RKO (cell line): Measurements from ENCODE around the gene NGF.

Source experiments
- DNase-seq: peaks from one replicate; pipeline ENCODE4 v3.0.0-alpha.2; 2016; ENCODE audit warnings: low spot score

NGF gene

GRCh38 chr1:115308969-115309368, 29.1 kb downstream of the NGF start:
- DNase-seq, result no peak

GRCh38 chr1:115307661-115308060, 30.4 kb downstream of the NGF start:
- DNase-seq, result no peak

- no peak for DNase-seq
These were observed 31.9 kb downstream of the NGF start for GRCh38 chr1:115306146-115306545.

GRCh38 chr1:115303364-115303763, 34.7 kb downstream of the NGF start:
- DNase-seq, result no peak

GRCh38 chr1:115302390-115302961, 35.6 kb downstream of the NGF start:
- no peak for DNase-seq

- DNase-seq, result no peak
These were observed 36.5 kb downstream of the NGF start for GRCh38 chr1:115301438-115302020.

GRCh38 chr1:115300087-115300876, 37.8 kb downstream of the NGF start:
- peak; percentile 3 for DNase-seq

GRCh38 chr1:115299266-115299665, 38.8 kb downstream of the NGF start:
- no peak for DNase-seq

- DNase-seq, result no peak
These were observed 41.1 kb downstream of the NGF start for GRCh38 chr1:115296981-115297380.

GRCh38 chr1:115295904-115296696, 41.9 kb downstream of the NGF start:
- DNase-seq, result no peak

GRCh38 chr1:115293899-115294298, 44.1 kb downstream of the NGF start:
- no peak for DNase-seq

- no peak for DNase-seq
These were observed 45.0 kb downstream of the NGF start for GRCh38 chr1:115293006-115293405.

GRCh38 chr1:115291741-115292140, 46.3 kb downstream of the NGF start:
- DNase-seq, result no peak

- no peak for DNase-seq
These were observed 48.1 kb downstream of the NGF start for GRCh38 chr1:115289940-115290339.

GRCh38 chr1:115288591-115289198, 49.4 kb downstream of the NGF start:
- no peak for DNase-seq

- DNase-seq, result no peak
These were observed 51.4 kb downstream of the NGF start for GRCh38 chr1:115286431-115287205.

GRCh38 chr1:115284209-115284608, 53.8 kb downstream of the NGF start:
- DNase-seq, result no peak

GRCh38 chr1:115283681-115284146, 54.3 kb downstream of the NGF start:
- DNase-seq, result no peak

- DNase-seq, result no peak
These were observed 54.8 kb downstream of the NGF start for GRCh38 chr1:115283249-115283648.

GRCh38 chr1:115282807-115283208, 55.2 kb downstream of the NGF start:
- no peak for DNase-seq

- DNase-seq, result no peak
These were observed 56.9 kb downstream of the NGF start for GRCh38 chr1:115281143-115281542.
